GM18507 (cell line): ENCODE data around the gene ZNF260.
A peak's percentile ranks its signal among the peaks of the same experiment; 100 is the strongest.
"Not testable (repeated sequence)": the region's sequence is repeated elsewhere in the genome, so short reads cannot be mapped to it uniquely, and the experiment has no call there.

Source experiments
- DNase-seq: peaks from one replicate; pipeline ENCODE4 v3.0.0; 2011; ENCODE audit warnings: low read depth; ENCODE audit not compliant: insufficient read length; ENCODE audit errors: extremely low spot score
- FAIRE-seq: peaks from 2 replicates; lab custom pipeline; 2011; peaks lifted over from hg19 to GRCh38; lab: Jason Lieb, UNC

ZNF260 gene

GRCh38 chr19:36492689-36493453, 35.2 kb downstream of the ZNF260 start:
- DNase-seq, FAIRE-seq: not testable (repeated sequence)

GRCh38 chr19:36490846-36491245, 37.2 kb downstream of the ZNF260 start:
- not testable (repeated sequence) for DNase-seq

DNA sequence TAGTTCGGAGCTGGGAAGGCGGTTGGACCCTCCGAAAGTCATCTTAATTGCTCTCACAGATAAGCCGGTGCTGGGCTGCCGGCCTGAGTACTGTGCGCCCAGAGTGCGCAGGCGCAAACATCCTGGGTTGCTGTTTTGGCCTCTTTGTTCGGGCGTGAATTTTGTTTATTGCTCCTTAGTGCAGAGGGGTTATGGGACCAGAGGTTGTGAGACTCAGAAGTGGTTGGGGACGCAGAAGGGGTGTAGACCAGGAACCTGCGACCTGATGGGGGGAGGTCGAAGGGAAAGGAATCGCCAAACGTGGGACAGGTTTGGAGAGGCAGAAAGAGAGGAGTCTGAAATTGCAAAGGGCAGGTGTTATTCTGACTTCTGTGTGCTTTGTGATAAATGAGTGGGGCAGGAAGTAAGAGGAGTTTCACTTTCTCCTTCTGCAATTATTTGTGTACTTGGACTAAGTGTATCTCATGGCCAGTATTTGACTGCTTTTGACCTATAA, 38.1 kb downstream of the ZNF260 start:
- DNase-seq, result peak; percentile 26
- FAIRE-seq, result no peak

More at GRCh38 chr19:36490846-36491245, 37.2 kb downstream of the ZNF260 start:
- not testable (repeated sequence) for FAIRE-seq

DNA sequence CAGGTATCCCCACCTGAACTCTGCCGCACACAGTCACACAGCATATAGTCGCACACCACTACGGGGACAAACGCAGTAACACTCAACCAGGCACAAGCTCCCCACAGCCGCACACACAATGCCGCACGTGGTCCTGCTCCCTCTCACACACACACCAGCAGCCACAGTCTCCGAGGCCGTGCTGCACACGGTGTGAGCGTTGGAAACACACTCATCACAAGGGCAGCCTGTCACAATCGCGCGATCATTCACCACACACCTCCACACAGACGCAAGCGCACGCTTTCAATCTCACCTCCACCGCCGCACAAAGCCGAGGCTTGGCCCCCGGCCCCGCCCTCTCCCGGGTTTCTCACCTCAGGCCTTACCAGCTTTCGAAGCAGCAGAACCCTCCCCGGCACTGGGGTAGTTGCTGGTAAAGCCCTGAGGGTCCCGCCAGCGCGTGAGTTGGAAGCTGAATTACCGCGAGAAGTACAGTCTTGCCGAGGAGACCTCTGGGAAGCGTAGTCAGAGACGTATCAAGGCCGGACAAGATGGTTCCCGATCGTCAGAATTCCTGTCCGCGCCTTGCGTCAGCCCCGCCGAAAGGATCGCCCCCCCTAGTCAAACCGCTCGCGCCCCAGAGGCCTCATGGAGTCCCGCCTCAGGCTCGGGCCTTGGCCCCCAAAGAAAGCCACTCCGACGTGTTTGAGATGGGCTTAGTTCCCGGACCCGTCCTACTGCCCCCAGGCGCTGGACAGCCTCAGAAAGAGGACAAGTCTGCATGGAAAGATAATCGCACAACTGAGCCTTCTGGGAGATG, 38.8 kb downstream of the ZNF260 start, which contains the start of gene ZNF566:
Gene ZNF566, minus strand, starts transcription at position 444 of the 802 bp plus-strand sequence. CDS start 13,004 bp downstream, outside the sequence.
- FAIRE-seq (peak; percentile 97), DNase-seq (peak; percentile 87)

- DNase-seq (no peak), FAIRE-seq (no peak)
Measured at GRCh38 chr19:36488846-36489117, 39.3 kb downstream of the ZNF260 start.

DNA sequence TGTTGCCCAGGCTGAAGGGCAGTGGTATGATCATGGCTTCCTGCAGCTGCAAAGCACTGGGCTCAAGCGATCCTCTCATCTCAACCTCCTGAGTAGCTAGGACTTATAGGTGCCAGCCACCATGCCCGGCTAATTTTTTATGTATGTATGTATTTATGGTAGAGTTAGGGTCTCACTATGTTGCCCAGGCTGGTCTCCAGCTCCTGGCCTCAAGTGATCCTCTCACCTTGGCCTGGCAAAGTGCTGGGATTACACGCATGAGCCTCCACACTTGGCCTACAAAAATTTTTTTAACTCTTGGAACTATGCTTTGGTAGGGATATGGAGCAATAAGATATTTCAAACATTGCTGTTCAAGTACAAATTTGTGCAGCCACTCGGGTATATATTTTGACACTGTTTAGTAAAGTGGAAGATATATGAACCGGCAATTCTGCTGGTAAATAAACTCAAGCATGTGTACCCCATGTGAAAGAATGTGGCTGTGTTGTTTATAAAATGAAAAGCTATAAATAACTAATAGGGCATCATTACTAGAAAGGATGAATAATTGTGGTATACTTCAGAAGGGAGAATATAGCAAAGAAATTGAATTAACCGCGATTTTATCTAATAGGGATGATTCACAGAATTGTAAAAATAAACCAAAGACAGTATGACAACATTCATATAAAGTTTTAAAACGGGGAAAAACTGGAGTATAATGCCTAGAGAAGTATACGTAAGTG, 39.8 kb downstream of the ZNF260 start:
- no peak for DNase-seq
- FAIRE-seq, result no peak

- no peak for DNase-seq
- FAIRE-seq, result no peak
Measured at GRCh38 chr19:36483653-36484052, 44.4 kb downstream of the ZNF260 start.

- FAIRE-seq (no peak), DNase-seq (no peak)
Measured at GRCh38 chr19:36482876-36483275, 45.2 kb downstream of the ZNF260 start.
